HEK293 (cell line): ENCODE results near the gene USP37.

ENCODE experiments used
- TF ChIP-seq, protein P1 (sequence below): fragments of 450-650 bp; formaldehyde crosslinking; IDR thresholded peaks from 2 replicates; pipeline ENCODE4 v1.5.1; 2016; ENCODE audit warnings: missing biosample characterization, missing genetic modification characterization
- TF ChIP-seq, protein P2 (sequence below): fragments of 450-650 bp; formaldehyde crosslinking; IDR thresholded peaks from 2 replicates; pipeline ENCODE4 v1.5.1; 2016; ENCODE audit warnings: missing biosample characterization, missing genetic modification characterization
- TF ChIP-seq, protein P3 (sequence below): fragments of 450-650 bp; formaldehyde crosslinking; IDR thresholded peaks from 2 replicates; pipeline ENCODE4 v1.5.1; 2016; ENCODE audit warnings: missing biosample characterization, missing genetic modification characterization, low read depth

DNA sequence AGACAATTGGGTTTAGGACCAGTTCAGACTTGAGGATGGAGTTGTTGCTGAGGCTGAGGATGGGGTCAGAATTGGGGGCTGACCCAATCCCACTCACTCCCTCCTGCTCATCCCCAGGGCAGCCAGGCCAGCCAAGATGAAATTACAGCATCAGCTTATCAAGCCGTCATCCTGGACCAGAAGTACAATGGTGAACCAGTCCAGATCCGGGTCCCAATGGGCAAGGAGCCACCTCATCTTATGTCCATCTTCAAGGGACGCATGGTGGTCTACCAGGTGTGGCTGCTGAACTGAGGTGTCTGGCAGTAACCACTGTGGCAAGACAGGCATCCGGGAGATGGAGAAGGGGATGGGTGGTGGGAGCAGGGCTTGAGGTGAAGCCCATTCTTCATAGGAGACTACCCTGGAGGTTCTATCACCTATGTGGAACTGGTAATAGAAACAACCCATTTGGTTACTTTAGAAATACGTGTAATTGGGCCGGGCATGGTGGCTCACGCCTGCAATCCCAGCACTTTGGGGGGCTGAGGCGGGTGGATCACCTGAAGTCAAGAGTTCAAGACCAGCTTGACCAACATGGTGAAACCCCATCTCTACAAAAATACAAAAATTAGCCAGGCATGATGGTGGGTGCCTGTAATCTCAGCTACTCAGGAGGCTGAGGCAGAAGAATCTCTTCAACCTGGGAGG, 135.3 kb downstream of the USP37 start:
- TF ChIP-seq, protein P1, sequence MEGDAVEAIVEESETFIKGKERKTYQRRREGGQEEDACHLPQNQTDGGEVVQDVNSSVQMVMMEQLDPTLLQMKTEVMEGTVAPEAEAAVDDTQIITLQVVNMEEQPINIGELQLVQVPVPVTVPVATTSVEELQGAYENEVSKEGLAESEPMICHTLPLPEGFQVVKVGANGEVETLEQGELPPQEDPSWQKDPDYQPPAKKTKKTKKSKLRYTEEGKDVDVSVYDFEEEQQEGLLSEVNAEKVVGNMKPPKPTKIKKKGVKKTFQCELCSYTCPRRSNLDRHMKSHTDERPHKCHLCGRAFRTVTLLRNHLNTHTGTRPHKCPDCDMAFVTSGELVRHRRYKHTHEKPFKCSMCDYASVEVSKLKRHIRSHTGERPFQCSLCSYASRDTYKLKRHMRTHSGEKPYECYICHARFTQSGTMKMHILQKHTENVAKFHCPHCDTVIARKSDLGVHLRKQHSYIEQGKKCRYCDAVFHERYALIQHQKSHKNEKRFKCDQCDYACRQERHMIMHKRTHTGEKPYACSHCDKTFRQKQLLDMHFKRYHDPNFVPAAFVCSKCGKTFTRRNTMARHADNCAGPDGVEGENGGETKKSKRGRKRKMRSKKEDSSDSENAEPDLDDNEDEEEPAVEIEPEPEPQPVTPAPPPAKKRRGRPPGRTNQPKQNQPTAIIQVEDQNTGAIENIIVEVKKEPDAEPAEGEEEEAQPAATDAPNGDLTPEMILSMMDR (tag by site-specific recombination) = no peak
- TF ChIP-seq, protein P2, sequence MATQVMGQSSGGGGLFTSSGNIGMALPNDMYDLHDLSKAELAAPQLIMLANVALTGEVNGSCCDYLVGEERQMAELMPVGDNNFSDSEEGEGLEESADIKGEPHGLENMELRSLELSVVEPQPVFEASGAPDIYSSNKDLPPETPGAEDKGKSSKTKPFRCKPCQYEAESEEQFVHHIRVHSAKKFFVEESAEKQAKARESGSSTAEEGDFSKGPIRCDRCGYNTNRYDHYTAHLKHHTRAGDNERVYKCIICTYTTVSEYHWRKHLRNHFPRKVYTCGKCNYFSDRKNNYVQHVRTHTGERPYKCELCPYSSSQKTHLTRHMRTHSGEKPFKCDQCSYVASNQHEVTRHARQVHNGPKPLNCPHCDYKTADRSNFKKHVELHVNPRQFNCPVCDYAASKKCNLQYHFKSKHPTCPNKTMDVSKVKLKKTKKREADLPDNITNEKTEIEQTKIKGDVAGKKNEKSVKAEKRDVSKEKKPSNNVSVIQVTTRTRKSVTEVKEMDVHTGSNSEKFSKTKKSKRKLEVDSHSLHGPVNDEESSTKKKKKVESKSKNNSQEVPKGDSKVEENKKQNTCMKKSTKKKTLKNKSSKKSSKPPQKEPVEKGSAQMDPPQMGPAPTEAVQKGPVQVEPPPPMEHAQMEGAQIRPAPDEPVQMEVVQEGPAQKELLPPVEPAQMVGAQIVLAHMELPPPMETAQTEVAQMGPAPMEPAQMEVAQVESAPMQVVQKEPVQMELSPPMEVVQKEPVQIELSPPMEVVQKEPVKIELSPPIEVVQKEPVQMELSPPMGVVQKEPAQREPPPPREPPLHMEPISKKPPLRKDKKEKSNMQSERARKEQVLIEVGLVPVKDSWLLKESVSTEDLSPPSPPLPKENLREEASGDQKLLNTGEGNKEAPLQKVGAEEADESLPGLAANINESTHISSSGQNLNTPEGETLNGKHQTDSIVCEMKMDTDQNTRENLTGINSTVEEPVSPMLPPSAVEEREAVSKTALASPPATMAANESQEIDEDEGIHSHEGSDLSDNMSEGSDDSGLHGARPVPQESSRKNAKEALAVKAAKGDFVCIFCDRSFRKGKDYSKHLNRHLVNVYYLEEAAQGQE (tag by site-specific recombination) = no peak
- TF ChIP-seq, protein P3, sequence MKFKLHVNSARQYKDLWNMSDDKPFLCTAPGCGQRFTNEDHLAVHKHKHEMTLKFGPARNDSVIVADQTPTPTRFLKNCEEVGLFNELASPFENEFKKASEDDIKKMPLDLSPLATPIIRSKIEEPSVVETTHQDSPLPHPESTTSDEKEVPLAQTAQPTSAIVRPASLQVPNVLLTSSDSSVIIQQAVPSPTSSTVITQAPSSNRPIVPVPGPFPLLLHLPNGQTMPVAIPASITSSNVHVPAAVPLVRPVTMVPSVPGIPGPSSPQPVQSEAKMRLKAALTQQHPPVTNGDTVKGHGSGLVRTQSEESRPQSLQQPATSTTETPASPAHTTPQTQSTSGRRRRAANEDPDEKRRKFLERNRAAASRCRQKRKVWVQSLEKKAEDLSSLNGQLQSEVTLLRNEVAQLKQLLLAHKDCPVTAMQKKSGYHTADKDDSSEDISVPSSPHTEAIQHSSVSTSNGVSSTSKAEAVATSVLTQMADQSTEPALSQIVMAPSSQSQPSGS = no peak
